ENCODE results near the gene CCT7.

CCT7 gene

DNA sequence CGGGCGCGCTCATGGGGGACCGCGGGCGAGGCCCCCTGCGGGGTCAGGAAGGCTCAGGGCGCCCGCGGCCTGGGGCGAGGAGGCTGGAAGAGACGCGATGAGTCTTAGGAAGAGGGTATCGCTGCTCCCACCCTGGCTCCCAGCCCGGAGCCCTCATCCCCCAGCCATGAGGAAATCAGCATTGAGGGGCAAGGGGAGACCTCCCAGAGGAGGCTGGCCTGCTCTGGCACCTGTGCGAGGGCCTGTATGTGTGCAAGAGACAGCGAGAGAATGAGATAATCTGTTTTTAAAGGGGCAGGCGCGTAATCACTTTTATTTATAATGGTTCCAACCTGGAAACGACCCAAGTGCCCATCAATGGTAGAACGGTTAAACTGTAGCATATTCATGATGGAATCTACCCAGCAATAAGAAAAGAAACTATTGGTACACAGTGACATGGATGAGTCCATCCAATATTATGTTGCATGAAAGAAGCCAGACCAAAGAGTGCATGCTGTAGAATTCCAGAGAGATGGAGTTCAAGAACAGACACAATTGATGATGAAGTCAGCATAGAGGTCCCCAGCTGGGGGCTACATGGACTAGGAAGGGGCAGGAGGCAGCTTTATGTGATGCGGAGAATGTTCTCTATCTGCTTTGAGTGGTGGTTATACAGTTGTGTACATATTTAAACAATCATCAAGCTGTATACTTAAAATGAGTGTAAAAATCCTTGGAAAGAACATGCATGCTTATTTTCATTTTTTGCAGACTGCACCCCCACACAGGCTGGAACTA, 35.8 kb downstream of the CCT7 start:
- peaks cover 27 to 41% of the 10 kb centered on the region in 2 donors for H3K27me3 ChIP-seq (ENCODE audit: control insufficient read depth in 1 of 2, insufficient read depth in 2 of 2, low read length in 2 of 2)
- peaks cover 0 to 3% of the 10 kb centered on the region in 2 donors for H3K9me3 ChIP-seq (ENCODE audit: control insufficient read depth in 2 of 2, low read length in 2 of 2)
- no peaks in the 10 kb centered on the region for H3K36me3 ChIP-seq (ENCODE audit: control insufficient read depth in 2 of 2, insufficient read depth in 2 of 2, low read length in 2 of 2)
- H3K4me1 ChIP-seq (ENCODE audit: control insufficient read depth, insufficient read depth, low read length), result peaks cover 9% of the 10 kb centered on the region
- H3K27ac ChIP-seq (ENCODE audit: low read length), result no peak overlapping the region
- no peak overlapping the region for H3K9ac ChIP-seq (ENCODE audit: low read length in 2 of 2)
- H3K4me3 ChIP-seq (ENCODE audit: low read length in 2 of 2), result no peak overlapping the region

DNA sequence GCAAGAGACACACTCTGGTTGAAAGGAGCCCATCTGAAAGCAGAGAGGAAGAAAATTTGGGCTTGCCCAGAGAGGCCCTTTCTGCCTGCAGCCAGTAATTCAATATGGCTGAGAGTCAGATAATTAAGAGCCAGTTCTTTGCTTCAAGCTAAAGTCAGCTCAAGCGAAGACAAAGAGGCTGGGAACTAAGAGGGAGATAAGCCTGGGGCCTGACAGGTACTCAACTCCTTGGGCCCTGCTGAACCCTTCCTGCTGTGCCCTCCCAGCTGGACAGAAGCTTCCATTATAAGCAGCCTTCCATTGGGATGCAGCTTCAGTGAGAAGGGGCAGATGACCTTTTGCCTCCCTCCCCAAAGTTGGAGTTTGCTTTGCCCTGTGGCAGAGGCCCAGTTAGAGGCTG, 38.2 kb downstream of the CCT7 start:
- Histone ChIP-seq H3K36me3 (ENCODE audit: control insufficient read depth in 2 of 2, insufficient read depth in 2 of 2, low read length in 2 of 2) (no peaks in the 10 kb centered on the region), H3K4me3 (ENCODE audit: low read length in 2 of 2) (no peak overlapping the region), H3K9ac (ENCODE audit: low read length in 2 of 2) (no peak overlapping the region), H3K27me3 (ENCODE audit: control insufficient read depth in 1 of 2, insufficient read depth in 2 of 2, low read length in 2 of 2) (peaks cover 17 to 32% of the 10 kb centered on the region in 2 donors), H3K4me1 (ENCODE audit: control insufficient read depth, insufficient read depth, low read length) (peaks cover 9% of the 10 kb centered on the region), H3K9me3 (ENCODE audit: control insufficient read depth in 2 of 2, low read length in 2 of 2) (peaks cover 0 to 3% of the 10 kb centered on the region in 2 donors), H3K27ac (ENCODE audit: low read length) (no peak overlapping the region)

DNA sequence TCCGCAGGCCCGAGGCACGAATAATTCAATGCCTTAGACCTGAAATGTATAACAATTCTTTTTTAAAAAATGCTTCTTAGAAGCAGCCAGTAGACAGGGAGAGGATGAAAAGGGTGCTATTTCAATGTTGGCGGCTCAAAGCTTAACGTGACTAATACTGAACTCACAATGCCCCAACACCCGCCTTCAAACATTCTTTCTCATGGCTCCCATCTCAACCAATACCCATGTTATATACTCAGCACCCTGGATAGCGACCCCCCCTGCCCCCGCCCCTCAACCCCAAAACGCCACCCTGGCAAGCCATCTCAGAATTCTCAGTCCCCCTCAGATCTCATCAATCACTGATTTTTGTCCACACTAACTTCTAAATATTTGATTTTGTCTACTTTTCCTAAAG, 45.7 kb downstream of the CCT7 start:
- no peaks in the 10 kb centered on the region for H3K36me3 ChIP-seq (ENCODE audit: control insufficient read depth in 2 of 2, insufficient read depth in 2 of 2, low read length in 2 of 2)
- H3K27me3 ChIP-seq (ENCODE audit: control insufficient read depth in 1 of 2, insufficient read depth in 2 of 2, low read length in 2 of 2), result peaks cover 0 to 3% of the 10 kb centered on the region in 2 donors
- H3K9ac ChIP-seq (ENCODE audit: low read length in 2 of 2), result no peak overlapping the region
- H3K4me3 ChIP-seq (ENCODE audit: low read length in 2 of 2), result no peak overlapping the region
- peaks cover 12% of the 10 kb centered on the region for H3K4me1 ChIP-seq (ENCODE audit: control insufficient read depth, insufficient read depth, low read length)
- no peaks in the 10 kb centered on the region for H3K9me3 ChIP-seq (ENCODE audit: control insufficient read depth in 2 of 2, low read length in 2 of 2)
- H3K27ac ChIP-seq (ENCODE audit: low read length), result no peak overlapping the region

DNA sequence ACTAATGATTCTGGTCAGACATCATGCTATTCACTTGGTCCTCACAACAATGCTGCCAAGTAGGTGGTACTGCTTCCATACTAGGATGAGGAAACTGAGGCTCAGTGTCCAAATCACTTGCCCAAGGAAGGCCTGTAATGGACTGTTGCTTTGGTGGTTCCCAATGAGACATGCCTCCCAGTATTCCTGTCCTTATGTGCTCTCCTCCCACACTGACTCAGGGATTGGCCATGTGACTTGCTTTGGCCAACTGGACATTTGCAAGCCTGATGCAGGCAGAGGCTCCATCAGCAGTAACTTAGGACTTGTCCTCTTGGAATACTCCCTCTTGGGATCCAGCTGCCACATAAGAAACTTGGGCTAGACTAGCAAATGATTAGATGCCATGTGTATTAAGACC, 47.1 kb downstream of the CCT7 start:
- Histone ChIP-seq H3K9ac (ENCODE audit: low read length in 2 of 2) (no peak overlapping the region), H3K36me3 (ENCODE audit: control insufficient read depth in 2 of 2, insufficient read depth in 2 of 2, low read length in 2 of 2) (no peaks in the 10 kb centered on the region), H3K9me3 (ENCODE audit: control insufficient read depth in 2 of 2, low read length in 2 of 2) (no peaks in the 10 kb centered on the region), H3K27me3 (ENCODE audit: control insufficient read depth in 1 of 2, insufficient read depth in 2 of 2, low read length in 2 of 2) (peaks cover 7 to 9% of the 10 kb centered on the region in 2 donors), H3K4me3 (ENCODE audit: low read length in 2 of 2) (no peak overlapping the region), H3K4me1 (ENCODE audit: control insufficient read depth, insufficient read depth, low read length) (peaks cover 18% of the 10 kb centered on the region), H3K27ac (ENCODE audit: low read length) (no peak overlapping the region)

DNA sequence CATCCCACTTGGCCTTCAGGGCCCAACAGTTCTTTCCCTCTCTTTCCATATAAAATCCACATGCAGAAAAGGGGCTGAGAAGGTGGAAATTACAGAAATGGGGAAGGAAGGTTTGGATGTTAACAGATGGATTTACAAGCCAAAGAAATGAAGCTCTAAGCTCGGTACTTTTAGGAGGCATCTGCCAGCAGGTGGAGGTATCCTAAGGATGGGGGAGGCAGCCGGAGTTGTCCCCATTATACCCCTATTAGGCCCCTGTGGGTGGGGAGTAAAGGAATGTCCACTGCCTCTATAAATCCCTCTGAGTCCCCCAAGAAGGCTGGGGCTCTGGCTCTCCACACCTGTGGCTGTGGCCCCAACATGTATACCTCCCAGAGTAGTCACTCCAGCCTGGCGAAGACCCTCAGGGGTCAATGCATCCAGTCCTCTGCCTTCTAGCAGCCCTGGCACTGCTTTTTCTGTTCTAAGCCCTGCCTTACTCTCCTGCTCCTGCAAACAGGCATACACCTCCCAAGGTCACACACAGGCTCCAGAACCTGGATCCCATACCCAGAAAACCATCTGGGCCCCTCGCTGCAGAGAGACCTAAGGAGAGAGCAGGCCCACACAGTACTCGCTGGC, 48.9 kb downstream of the CCT7 start:
- Histone ChIP-seq H3K27me3 (ENCODE audit: control insufficient read depth in 1 of 2, insufficient read depth in 2 of 2, low read length in 2 of 2) (peaks cover 9 to 17% of the 10 kb centered on the region in 2 donors), H3K4me1 (ENCODE audit: control insufficient read depth, insufficient read depth, low read length) (peaks cover 18% of the 10 kb centered on the region), H3K36me3 (ENCODE audit: control insufficient read depth in 2 of 2, insufficient read depth in 2 of 2, low read length in 2 of 2) (no peaks in the 10 kb centered on the region), H3K9ac (ENCODE audit: low read length in 2 of 2) (no peak overlapping the region), H3K4me3 (ENCODE audit: low read length in 2 of 2) (peak overlapping the region in 1 of 2 donors; percentile 72), H3K9me3 (ENCODE audit: control insufficient read depth in 2 of 2, low read length in 2 of 2) (no peaks in the 10 kb centered on the region), H3K27ac (ENCODE audit: low read length) (no peak overlapping the region)

DNA sequence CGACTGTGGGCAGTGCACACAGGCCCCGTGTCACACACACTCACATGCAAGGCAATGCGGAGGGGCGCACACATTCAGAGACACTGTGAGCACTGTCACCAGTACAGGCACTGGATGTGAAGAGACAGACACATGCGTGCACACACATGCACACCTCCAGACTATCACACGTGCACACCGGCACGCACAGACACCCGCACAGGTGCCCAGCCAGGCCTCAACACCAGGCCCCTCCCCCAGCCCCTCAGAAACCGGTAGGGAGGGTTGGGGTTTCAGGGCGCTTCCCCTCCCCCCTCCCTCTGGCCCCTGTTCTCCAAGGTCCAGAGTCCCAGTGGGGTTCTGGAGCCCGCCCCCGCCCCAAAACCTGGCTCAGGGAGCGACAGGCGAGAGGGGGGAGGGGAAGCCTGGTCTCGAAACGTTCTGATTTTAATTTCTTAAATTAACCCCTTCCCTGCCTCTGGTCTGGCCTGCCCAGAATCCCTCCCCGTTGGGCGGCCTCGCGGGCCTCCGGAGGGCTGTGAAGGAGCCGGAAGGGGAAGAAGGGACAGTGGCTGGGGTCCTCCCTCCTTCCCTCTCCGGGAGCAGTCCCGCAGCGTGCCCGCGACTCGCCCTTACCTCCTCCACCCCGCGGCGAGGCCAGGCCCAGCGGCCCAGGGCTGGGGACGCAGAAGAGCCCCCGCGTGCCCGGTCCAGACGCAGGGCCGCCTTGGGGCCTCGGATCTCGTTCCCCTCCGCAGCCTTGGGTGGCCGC, 49.6 kb downstream of the CCT7 start:
- no peak overlapping the region for H3K27ac ChIP-seq (ENCODE audit: low read length)
- peak overlapping the region in 1 of 2 donors; percentile 42 for H3K9ac ChIP-seq (ENCODE audit: low read length in 2 of 2)
- peaks cover 9 to 17% of the 10 kb centered on the region in 2 donors for H3K27me3 ChIP-seq (ENCODE audit: control insufficient read depth in 1 of 2, insufficient read depth in 2 of 2, low read length in 2 of 2)
- peak overlapping the region; percentile 61 to 72 for H3K4me3 ChIP-seq (ENCODE audit: low read length in 2 of 2)
- H3K36me3 ChIP-seq (ENCODE audit: control insufficient read depth in 2 of 2, insufficient read depth in 2 of 2, low read length in 2 of 2), result no peaks in the 10 kb centered on the region
- H3K4me1 ChIP-seq (ENCODE audit: control insufficient read depth, insufficient read depth, low read length), result peaks cover 18% of the 10 kb centered on the region
- H3K9me3 ChIP-seq (ENCODE audit: control insufficient read depth in 2 of 2, low read length in 2 of 2), result no peaks in the 10 kb centered on the region

DNA sequence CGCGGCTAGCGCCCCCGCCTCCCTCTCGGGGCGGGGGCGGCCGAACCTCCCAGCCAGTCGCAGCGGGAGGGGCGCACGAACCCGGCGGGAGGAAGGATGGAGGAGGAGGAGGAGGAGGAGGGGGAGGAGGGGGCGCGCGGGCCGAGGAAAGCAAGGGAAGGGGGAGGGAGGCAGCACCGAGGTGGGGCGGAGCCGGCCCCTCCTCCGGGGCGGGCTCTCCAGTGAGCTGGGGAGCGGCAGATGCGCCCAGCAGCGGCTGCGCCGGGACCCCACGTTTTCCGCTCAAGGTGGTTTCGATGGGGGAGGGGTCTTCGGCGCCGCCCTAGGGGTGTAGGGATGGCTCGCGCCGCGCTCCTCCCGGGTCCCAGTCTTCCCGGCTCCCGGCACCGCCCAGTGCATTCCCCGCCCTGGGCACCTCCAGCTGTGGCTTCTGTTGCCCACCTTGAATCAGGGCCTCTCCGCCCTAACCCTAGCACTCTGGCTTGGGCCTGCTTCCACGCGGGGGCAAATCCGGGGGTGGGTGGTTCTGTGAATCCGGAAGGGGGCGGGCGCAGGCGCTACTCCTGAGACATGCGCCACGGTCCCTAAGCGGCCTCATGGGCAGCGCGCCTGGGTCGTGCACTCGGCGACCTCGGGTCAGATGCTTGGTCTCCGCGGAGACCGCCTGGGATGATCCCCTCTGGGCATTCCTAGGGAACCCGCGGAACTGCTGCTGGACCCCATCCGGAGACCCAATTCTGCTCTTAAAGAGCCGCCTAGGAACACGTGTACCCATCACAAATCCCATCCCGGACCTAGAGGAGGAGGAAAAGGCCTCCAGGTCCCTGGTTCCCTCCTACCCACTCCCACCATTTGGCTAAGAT, 50.4 kb downstream of the CCT7 start, which contains the start of gene FBXO41:
FBXO41 (minus strand) TSS at position 183 of the 863 bp plus-strand sequence. CDS start 14,848 bp downstream, outside the sequence.
- Histone ChIP-seq H3K9me3 (ENCODE audit: control insufficient read depth in 2 of 2, low read length in 2 of 2) (no peaks in the 10 kb centered on the region), H3K4me3 (ENCODE audit: low read length in 2 of 2) (peak within 1 kb of the TSS; percentile 61 to 72), H3K27me3 (ENCODE audit: control insufficient read depth in 1 of 2, insufficient read depth in 2 of 2, low read length in 2 of 2) (peaks cover 9 to 24% of the 10 kb centered on the region in 2 donors), H3K27ac (ENCODE audit: low read length) (no peak within 1 kb of the TSS), H3K9ac (ENCODE audit: low read length in 2 of 2) (peak within 1 kb of the TSS in 1 of 2 donors; percentile 42), H3K36me3 (ENCODE audit: control insufficient read depth in 2 of 2, insufficient read depth in 2 of 2, low read length in 2 of 2) (no peaks in the 10 kb centered on the region), H3K4me1 (ENCODE audit: control insufficient read depth, insufficient read depth, low read length) (peaks cover 18% of the 10 kb centered on the region)

DNA sequence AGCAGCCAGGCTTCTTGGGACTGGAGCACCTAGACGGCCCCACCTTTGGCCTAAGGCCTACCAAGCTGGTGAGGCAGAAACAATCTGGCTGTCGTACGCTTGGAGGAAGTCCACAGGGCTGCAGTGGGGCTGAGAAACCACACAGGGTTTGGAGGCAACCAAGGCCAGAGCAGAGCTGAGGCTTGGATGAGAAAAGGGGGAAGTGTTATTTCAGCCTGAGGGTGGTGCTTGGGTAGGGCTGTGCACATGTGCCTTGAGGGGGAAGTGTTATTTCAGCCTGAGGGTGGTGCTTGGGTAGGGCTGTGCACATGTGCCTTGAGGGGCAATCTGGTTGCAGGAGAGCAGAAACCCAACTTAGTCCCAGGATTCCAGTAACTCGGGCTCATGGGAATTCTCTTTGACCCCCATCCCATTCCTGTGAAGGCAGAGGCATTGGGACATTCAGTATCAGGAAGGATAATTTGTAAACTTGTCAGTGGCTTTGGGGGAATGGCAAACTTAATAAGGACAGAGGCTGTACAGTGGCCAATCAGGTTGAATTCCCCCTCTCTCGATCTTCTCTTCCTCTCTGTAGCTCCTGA, 51.1 kb downstream of the CCT7 start:
- H3K9ac ChIP-seq (ENCODE audit: low read length in 2 of 2), result no peak overlapping the region
- peaks cover 18% of the 10 kb centered on the region for H3K4me1 ChIP-seq (ENCODE audit: control insufficient read depth, insufficient read depth, low read length)
- no peaks in the 10 kb centered on the region for H3K36me3 ChIP-seq (ENCODE audit: control insufficient read depth in 2 of 2, insufficient read depth in 2 of 2, low read length in 2 of 2)
- H3K9me3 ChIP-seq (ENCODE audit: control insufficient read depth in 2 of 2, low read length in 2 of 2), result no peaks in the 10 kb centered on the region
- no peak overlapping the region for H3K27ac ChIP-seq (ENCODE audit: low read length)
- H3K27me3 ChIP-seq (ENCODE audit: control insufficient read depth in 1 of 2, insufficient read depth in 2 of 2, low read length in 2 of 2), result peaks cover 14 to 30% of the 10 kb centered on the region in 2 donors
- peak overlapping the region in 1 of 2 donors; percentile 72 for H3K4me3 ChIP-seq (ENCODE audit: low read length in 2 of 2)

DNA sequence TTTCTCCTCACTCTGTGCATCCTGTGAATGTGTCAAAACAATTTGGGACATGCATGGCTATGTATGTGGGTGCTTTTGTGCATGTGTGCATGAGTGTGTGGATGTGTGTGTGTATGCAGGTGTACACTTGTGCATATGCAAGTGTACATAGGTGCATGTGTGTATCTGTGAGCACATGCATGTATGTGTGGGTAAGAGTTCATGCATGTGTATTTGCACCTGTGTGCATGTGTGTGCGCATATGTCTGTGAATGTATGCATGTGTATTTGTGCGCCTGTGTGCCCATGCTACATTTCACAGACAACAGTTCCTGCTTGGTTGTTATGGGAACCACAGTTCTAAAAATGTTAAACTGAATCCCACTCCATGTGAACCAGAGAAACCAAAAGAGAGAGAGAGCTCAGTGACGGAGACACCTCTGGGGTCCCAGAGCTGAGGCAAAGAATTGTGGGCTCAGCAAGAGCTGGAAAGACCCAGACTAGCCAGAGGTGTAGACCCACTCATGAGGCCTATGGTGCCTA, 52.1 kb downstream of the CCT7 start:
- H3K27ac ChIP-seq (ENCODE audit: low read length), result no peak overlapping the region
- no peak overlapping the region for H3K9ac ChIP-seq (ENCODE audit: low read length in 2 of 2)
- H3K4me1 ChIP-seq (ENCODE audit: control insufficient read depth, insufficient read depth, low read length), result peaks cover 18% of the 10 kb centered on the region
- peaks cover 24 to 40% of the 10 kb centered on the region in 2 donors for H3K27me3 ChIP-seq (ENCODE audit: control insufficient read depth in 1 of 2, insufficient read depth in 2 of 2, low read length in 2 of 2)
- no peaks in the 10 kb centered on the region for H3K36me3 ChIP-seq (ENCODE audit: control insufficient read depth in 2 of 2, insufficient read depth in 2 of 2, low read length in 2 of 2)
- peaks cover 0 to 3% of the 10 kb centered on the region in 2 donors for H3K9me3 ChIP-seq (ENCODE audit: control insufficient read depth in 2 of 2, low read length in 2 of 2)
- H3K4me3 ChIP-seq (ENCODE audit: low read length in 2 of 2), result no peak overlapping the region
